OCI-LY7 (cell line): ENCODE results near the gene ZPBP2.

ENCODE experiments used
- CTCF ChIP-seq: fragments of 200-600 bp; sonication (generic); conservative IDR thresholded peaks from 2 replicates; pipeline ENCODE4 v1.5.1; 2014; ENCODE audit warnings: mild to moderate bottlenecking, antibody characterized with exemption, low read length, moderate library complexity, mixed read lengths
- EZH2phosphoT487 ChIP-seq: fragments of 200-600 bp; sonication (generic); IDR thresholded peaks from 2 replicates; pipeline ENCODE4 v1.6.1; 2018; ENCODE audit warnings: low read depth, borderline replicate concordance, mild to moderate bottlenecking, mixed run types, antibody characterized with exemption, low read length, moderate library complexity, mixed read lengths

GRCh38 chr17:39919087-39919683 is 51.2 kb downstream of the ZPBP2 start:
- TF ChIP-seq CTCF (no peak), EZH2phosphoT487 (no peak)
